Lower lobe of right lung (tissue), 2 donors: ENCODE results near the gene PPP6R1. TPM values are rescaled to one million over a fixed set of nuclear protein-coding genes. Genes with fewer than 3 reads are reported as not detected.

ENCODE experiments used
- ATAC-seq, 2 donors: fragments of 200-7000 bp; cut with Tn5 transposase; one replicate each; pipeline ENCODE4 v1.9.1; 2020 to 2022; ENCODE audit warnings: mild to moderate bottlenecking in 2 of 2, moderate library complexity in 2 of 2
- DNase-seq: peaks from one replicate; pipeline ENCODE4 v3.0.0-alpha.2; 2020
- H3K27ac ChIP-seq: fragments of 200-600 bp; one replicate; pipeline ENCODE4 v1.8.0; 2022
- H3K27me3 ChIP-seq: fragments of 200-600 bp; one replicate; pipeline ENCODE4 v1.8.0; 2022; ENCODE audit warnings: low read depth
- H3K36me3 ChIP-seq: fragments of 200-600 bp; one replicate; pipeline ENCODE4 v1.8.0; 2022; ENCODE audit warnings: mild to moderate bottlenecking
- H3K4me1 ChIP-seq: fragments of 200-600 bp; one replicate; pipeline ENCODE4 v1.8.0; 2022
- H3K4me3 ChIP-seq: fragments of 200-600 bp; one replicate; pipeline ENCODE4 v1.8.0; 2022; ENCODE audit warnings: mild to moderate bottlenecking
- H3K9me3 ChIP-seq: fragments of 200-600 bp; one replicate; pipeline ENCODE4 v1.8.0; 2022
- CTCF ChIP-seq: fragments of 200-600 bp; IDR thresholded peaks from one replicate; pipeline ENCODE4 v1.8.0; 2022; ENCODE audit warnings: antibody characterized with exemption, mild to moderate bottlenecking
- intact Hi-C: fragments of 100-400 bp; cut with DNase I; formaldehyde crosslinking; loops from one replicate; pipeline ENCODE4 v1.11.0; 2022
- total RNA-seq: library from RNA; stranded (reverse); fragmentation: NEBNext Ultra II Directional; extraction: Animal tissue kit (Norgen Biotek cat#: 25700); gene quantifications from one replicate; pipeline ENCODE4 v1.2.1, GENCODE V29; 2021
- donor health status: DM: no; HTN: yes; CAD: no; lungs with severe emphysema.

Gene PPP6R1
- total RNA-seq, 1 donor from 2014 or later, result 69.1 TPM

- Histone ChIP-seq H3K4me3 (peak overlapping the region; percentile 81), H3K27me3 (peaks cover 11% of the 10 kb centered on the region), H3K4me1 (peaks cover 13% of the 10 kb centered on the region), H3K27ac (peak overlapping the region; percentile 69), H3K36me3 (peaks cover 30% of the 10 kb centered on the region), H3K9me3 (no peaks in the 10 kb centered on the region)
- no peak for TF ChIP-seq CTCF
- DNase-seq, result no peak
- intact Hi-C loops, result no loop called here
- ATAC-seq, result no peak
Measured at GRCh38 chr19:55279340-55279739, 20.5 kb upstream of the PPP6R1 start.

- peaks cover 38% of the 10 kb centered on the region for H3K36me3 ChIP-seq
- peaks cover 13% of the 10 kb centered on the region for H3K4me1 ChIP-seq
- no peak for TF ChIP-seq CTCF
- H3K9me3 ChIP-seq, result no peaks in the 10 kb centered on the region
- no peak for ATAC-seq
- DNase-seq, result no peak
- peaks cover 6% of the 10 kb centered on the region for H3K27me3 ChIP-seq
- H3K27ac ChIP-seq, result no peak overlapping the region
- no peak overlapping the region for H3K4me3 ChIP-seq
- intact Hi-C loops, result no loop called here
Measured at GRCh38 chr19:55278391-55279135, 19.7 kb upstream of the PPP6R1 start.

DNA sequence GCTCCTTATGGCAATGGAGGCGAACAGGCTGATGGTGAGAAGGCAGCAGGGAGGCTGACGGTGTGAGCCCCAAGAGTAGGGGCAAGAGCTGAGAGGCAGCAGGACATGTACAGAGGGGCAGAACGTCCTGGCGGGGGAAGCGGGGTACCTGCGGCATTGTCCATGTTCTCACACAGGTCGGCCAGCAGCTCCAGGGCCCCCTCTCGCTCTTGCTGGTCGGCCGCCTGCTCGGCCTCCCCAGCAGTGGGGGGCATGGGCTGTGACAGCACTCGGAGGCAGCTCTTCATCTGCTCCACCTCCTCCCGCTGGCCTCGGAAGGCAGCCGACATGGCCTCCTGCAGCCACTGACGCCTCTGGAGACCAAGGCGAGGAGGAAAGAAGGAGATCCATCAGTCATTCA is 18.7 kb upstream of the PPP6R1 start:
- Histone ChIP-seq H3K36me3 (peaks cover 49% of the 10 kb centered on the region), H3K27me3 (no peaks in the 10 kb centered on the region), H3K4me3 (no peak overlapping the region), H3K27ac (no peak overlapping the region), H3K4me1 (peaks cover 13% of the 10 kb centered on the region), H3K9me3 (no peaks in the 10 kb centered on the region)
- DNase-seq, result no peak
- no peak for ATAC-seq
- no peak for TF ChIP-seq CTCF
- intact Hi-C loops, result no loop called here

- no peaks in the 10 kb centered on the region for H3K27me3 ChIP-seq
- H3K27ac ChIP-seq, result no peak overlapping the region
- H3K9me3 ChIP-seq, result no peaks in the 10 kb centered on the region
- H3K4me1 ChIP-seq, result peaks cover 13% of the 10 kb centered on the region
- TF ChIP-seq CTCF, result no peak
- ATAC-seq (no peak), DNase-seq (no peak)
- H3K4me3 ChIP-seq, result no peak overlapping the region
- intact Hi-C loops, result no loop called here
- H3K36me3 ChIP-seq, result peaks cover 55% of the 10 kb centered on the region
Measured at GRCh38 chr19:55276720-55277430, 18.1 kb upstream of the PPP6R1 start.

GRCh38 chr19:55275851-55276719 is 17.3 kb upstream of the PPP6R1 start:
- no peaks in the 10 kb centered on the region for H3K9me3 ChIP-seq
- peaks cover 13% of the 10 kb centered on the region for H3K4me1 ChIP-seq
- intact Hi-C loops, result no loop called here
- H3K4me3 ChIP-seq, result no peak overlapping the region
- DNase-seq (no peak), ATAC-seq (no peak)
- H3K27me3 ChIP-seq, result no peaks in the 10 kb centered on the region
- no peak for TF ChIP-seq CTCF
- H3K27ac ChIP-seq, result no peak overlapping the region
- peaks cover 63% of the 10 kb centered on the region for H3K36me3 ChIP-seq
